ENCODE data around the gene CAPN1.

DNA sequence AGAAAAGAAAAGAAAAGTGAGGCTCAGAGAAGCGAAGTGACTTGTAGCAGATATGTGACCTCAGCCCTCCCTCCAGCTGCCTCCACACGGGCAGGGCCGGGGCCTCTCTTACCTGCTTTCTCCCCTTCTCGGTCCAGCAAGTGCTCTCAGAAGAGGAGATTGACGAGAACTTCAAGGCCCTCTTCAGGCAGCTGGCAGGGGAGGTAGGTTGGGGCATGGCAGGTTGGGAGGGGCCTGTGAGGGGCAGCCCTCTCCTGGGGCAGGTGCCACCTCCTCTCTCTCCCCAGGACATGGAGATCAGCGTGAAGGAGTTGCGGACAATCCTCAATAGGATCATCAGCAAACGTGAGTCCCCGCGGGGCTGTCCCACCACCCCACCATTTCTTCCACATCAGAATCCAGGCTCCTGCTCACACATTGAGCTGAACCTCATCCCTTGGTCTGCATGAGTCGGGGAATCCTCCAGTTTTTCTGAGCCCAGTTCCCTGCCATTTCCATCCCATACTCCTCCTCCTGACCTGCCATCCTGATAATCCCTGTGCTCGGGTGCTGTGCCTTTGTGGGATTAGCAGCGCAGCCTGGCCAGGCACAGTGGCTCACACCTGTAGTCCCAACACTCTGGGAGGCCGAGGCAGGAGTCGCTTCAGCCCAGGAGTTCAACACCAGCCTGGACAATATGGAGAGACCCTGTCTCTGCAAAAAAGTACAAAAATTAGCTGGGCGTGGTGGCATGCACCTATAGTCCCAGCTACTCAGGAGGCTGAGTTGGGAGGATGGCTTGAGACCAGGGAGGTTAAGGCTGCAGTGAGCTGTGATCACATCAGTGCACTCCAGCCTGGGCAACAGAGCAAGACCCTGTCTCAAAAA lies 26.4 kb downstream of the CAPN1 start:
- no peak for TF ChIP-seq RFX5 (IDR thresholded peaks at IDR 0.05; ENCODE audit: low read depth, low read length)
- no peak for TF ChIP-seq CTCF (conservative IDR thresholded peaks at IDR 0.05; ENCODE audit: low read depth, low read length)
- TF ChIP-seq RAD21 (IDR thresholded peaks at IDR 0.05; ENCODE audit: low read length) = no peak
- TF ChIP-seq POLR2A (IDR thresholded peaks at IDR 0.05; ENCODE audit: low read depth, low read length) = no peak
